ENCODE measurements around the gene MARS2.

Gene MARS2

GRCh38 chr2:197740200-197740599 lies 35.0 kb downstream of the MARS2 start:
- POLR2A ChIA-PET, result no interaction called here
- Histone ChIP-seq H3K9me3 (ENCODE audit: control insufficient read depth, insufficient read depth, low read depth, low read length) (no peaks in the 10 kb centered on the region), H3K27ac (ENCODE audit: extremely low read depth, low read depth, low read length) (no peak overlapping the region), H3K4me3 (ENCODE audit: low read depth, low read length) (no peak overlapping the region), H3K4me1 (ENCODE audit: control insufficient read depth, insufficient read depth, low read length) (no peaks in the 10 kb centered on the region), H3K36me3 (ENCODE audit: control insufficient read depth in 2 of 2, insufficient read depth in 1 of 2, low read length in 2 of 2) (no peaks in the 10 kb centered on the region)
- CTCF ChIA-PET, result no interaction called here
- TF ChIP-seq ZEB2 (tag by site-specific recombination; IDR thresholded peaks at IDR 0.05) (no peak), PBX3 (CRISPR knock-in tag; IDR thresholded peaks at IDR 0.05) (no peak), ZNF239 (tag by site-specific recombination; IDR thresholded peaks at IDR 0.05) (no peak), ZNF600 (tag by site-specific recombination; IDR thresholded peaks at IDR 0.05) (no peak), ZNF785 (tag by site-specific recombination; IDR thresholded peaks at IDR 0.05) (no peak), ZNF146 (tag by site-specific recombination; IDR thresholded peaks at IDR 0.05) (no peak), ZNF302 (tag by site-specific recombination; IDR thresholded peaks at IDR 0.05; ENCODE audit: low read depth) (no peak), YY1 (tag by site-specific recombination; IDR thresholded peaks at IDR 0.05) (no peak), ZNF707 (tag by site-specific recombination; IDR thresholded peaks at IDR 0.05) (no peak), ZNF626 (tag by site-specific recombination; IDR thresholded peaks at IDR 0.05) (no peak), ZNF645 (tag by site-specific recombination; IDR thresholded peaks at IDR 0.05) (no peak), SALL2 (tag by site-specific recombination; IDR thresholded peaks at IDR 0.05; ENCODE audit: borderline replicate concordance) (no peak), HIC1 (tag by site-specific recombination; IDR thresholded peaks at IDR 0.05) (no peak), ZNF555 (tag by site-specific recombination; conservative IDR thresholded peaks at IDR 0.05) (no peak)
